Nephron (organoid): ENCODE results near the gene ZMIZ1.

Source experiments
- H3K27ac Mint-ChIP-seq, 3 experiments: 2 replicates each; pipeline ENCODE4 v1.8.0; 2020; ENCODE audit warnings: mixed read lengths in 3 of 3, mild to moderate bottlenecking in 2 of 3, moderate library complexity in 1 of 3
- H3K27me3 Mint-ChIP-seq: 2 replicates; pipeline ENCODE4 v1.8.0; 2021; ENCODE audit warnings: low read depth, mild to moderate bottlenecking, moderate library complexity, mixed read lengths
- H3K36me3 Mint-ChIP-seq: 2 replicates; pipeline ENCODE4 v1.8.0; 2020; ENCODE audit warnings: low read depth, mixed read lengths
- H3K4me1 Mint-ChIP-seq: 2 replicates; pipeline ENCODE4 v1.8.0; 2020; ENCODE audit warnings: mixed read lengths
- H3K4me3 Mint-ChIP-seq, 3 experiments: 2 replicates each; pipeline ENCODE4 v1.8.0; 2020; ENCODE audit warnings: mild to moderate bottlenecking in 3 of 3, mixed read lengths in 3 of 3, moderate library complexity in 2 of 3
- H3K9me3 Mint-ChIP-seq: 2 replicates; pipeline ENCODE4 v1.8.0; 2020; ENCODE audit warnings: mixed read lengths
- CTCF ChIP-seq, 3 experiments: fragments of 200-600 bp; sonication (generic); IDR thresholded peaks; one replicate each; pipeline ENCODE4 v1.5.0; 2021; ENCODE audit warnings: antibody characterized with exemption in 3 of 3; ENCODE audit not compliant: unreplicated experiment in 3 of 3

The ZMIZ1 gene

GRCh38 chr10:79316671-79317431 is 248.1 kb downstream of the ZMIZ1 start:
- H3K4me1 Mint-ChIP-seq, result peaks cover 16% of the 10 kb centered on the region
- H3K36me3 Mint-ChIP-seq, result peaks cover 23% of the 10 kb centered on the region
- peak overlapping the region in 2 of 3 experiments; percentile 11 to 22 for H3K27ac Mint-ChIP-seq
- no peak for TF ChIP-seq CTCF (IDR thresholded peaks at IDR 0.05; ENCODE audit: unreplicated experiment in 3 of 3)
- H3K9me3 Mint-ChIP-seq, result no peaks in the 10 kb centered on the region
- no peaks in the 10 kb centered on the region for H3K27me3 Mint-ChIP-seq
- H3K4me3 Mint-ChIP-seq, result no peak overlapping the region

- no peak for TF ChIP-seq CTCF (IDR thresholded peaks at IDR 0.05; ENCODE audit: unreplicated experiment in 3 of 3)
- Mint-ChIP-seq H3K36me3 (peaks cover 16% of the 10 kb centered on the region), H3K4me1 (peaks cover 22% of the 10 kb centered on the region), H3K27me3 (no peaks in the 10 kb centered on the region), H3K9me3 (no peaks in the 10 kb centered on the region), H3K27ac (peak overlapping the region in 1 of 3 experiments; percentile 20), H3K4me3 (no peak overlapping the region)
These were observed 249.6 kb downstream of the ZMIZ1 start for GRCh38 chr10:79318369-79318768.

- H3K27ac Mint-ChIP-seq, result no peak overlapping the region
- no peaks in the 10 kb centered on the region for H3K27me3 Mint-ChIP-seq
- TF ChIP-seq CTCF (IDR thresholded peaks at IDR 0.05; ENCODE audit: unreplicated experiment in 3 of 3), result no peak
- no peak overlapping the region for H3K4me3 Mint-ChIP-seq
- H3K36me3 Mint-ChIP-seq, result peaks cover 11% of the 10 kb centered on the region
- peaks cover 24% of the 10 kb centered on the region for H3K4me1 Mint-ChIP-seq
- no peaks in the 10 kb centered on the region for H3K9me3 Mint-ChIP-seq
These were observed 250.5 kb downstream of the ZMIZ1 start for GRCh38 chr10:79319115-79319771.

GRCh38 chr10:79320316-79320715 is 251.6 kb downstream of the ZMIZ1 start:
- H3K36me3 Mint-ChIP-seq, result peaks cover 8% of the 10 kb centered on the region
- TF ChIP-seq CTCF (IDR thresholded peaks at IDR 0.05; ENCODE audit: unreplicated experiment in 3 of 3), result no peak
- H3K9me3 Mint-ChIP-seq, result no peaks in the 10 kb centered on the region
- H3K4me3 Mint-ChIP-seq, result no peak overlapping the region
- peaks cover 24% of the 10 kb centered on the region for H3K4me1 Mint-ChIP-seq
- H3K27ac Mint-ChIP-seq, result no peak overlapping the region
- H3K27me3 Mint-ChIP-seq, result no peaks in the 10 kb centered on the region

- no peak overlapping the region for H3K4me3 Mint-ChIP-seq
- no peak overlapping the region for H3K27ac Mint-ChIP-seq
- H3K27me3 Mint-ChIP-seq, result no peaks in the 10 kb centered on the region
- peaks cover 1% of the 10 kb centered on the region for H3K36me3 Mint-ChIP-seq
- TF ChIP-seq CTCF (IDR thresholded peaks at IDR 0.05; ENCODE audit: unreplicated experiment in 3 of 3), result no peak
- H3K4me1 Mint-ChIP-seq, result peaks cover 24% of the 10 kb centered on the region
- no peaks in the 10 kb centered on the region for H3K9me3 Mint-ChIP-seq
These were observed 252.2 kb downstream of the ZMIZ1 start for GRCh38 chr10:79320820-79321493.
